ENCODE results near the gene TASOR2. TPM values are rescaled to one million over a fixed set of nuclear protein-coding genes. Genes with fewer than 3 reads are reported as not detected.

TASOR2 gene
- total and polyA plus RNA-seq, 9 donors: 21.9 to 51.3 (median 30.1) TPM

- Histone ChIP-seq H3K27ac (ENCODE audit: low read length) (no peak overlapping the region), H3K4me3 (ENCODE audit: low read length) (peak overlapping the region; percentile 76), H3K27me3 (ENCODE audit: control insufficient read depth, insufficient read depth, low read length) (no peaks in the 10 kb centered on the region), H3K36me3 (ENCODE audit: control insufficient read depth, insufficient read depth, low read length) (no peaks in the 10 kb centered on the region), H3K4me1 (ENCODE audit: control insufficient read depth, insufficient read depth, low read length) (peaks cover 15% of the 10 kb centered on the region), H3K9me3 (replicated peaks; ENCODE audit: control insufficient read depth, low read depth, low read length) (no peaks in the 10 kb centered on the region)
- DNase-seq: no peak
- WGBS (ENCODE audit: insufficient coverage): 0% methylated on average over 2 of the region's 9 CpGs
Measured at GRCh38 chr10:5665373-5666007, 19.1 kb upstream of the TASOR2 start.

GRCh38 chr10:5666008-5666840, 18.4 kb upstream of the TASOR2 start, which contains the start of gene ASB13:
TSS of gene ASB13 (minus strand) at chr10:5666595. CDS start at chr10:5666551, 44 bp downstream.
- H3K27ac ChIP-seq (ENCODE audit: low read length): no peak within 1 kb of the TSS
- DNase-seq: peak; percentile 79
- H3K27me3 ChIP-seq (ENCODE audit: control insufficient read depth, insufficient read depth, low read length): no peaks in the 10 kb centered on the region
- peak within 1 kb of the TSS; percentile 76 for H3K4me3 ChIP-seq (ENCODE audit: low read length)
- H3K4me1 ChIP-seq (ENCODE audit: control insufficient read depth, insufficient read depth, low read length): peaks cover 8% of the 10 kb centered on the region
- H3K9me3 ChIP-seq (replicated peaks; ENCODE audit: control insufficient read depth, low read depth, low read length): no peaks in the 10 kb centered on the region
- under 1% methylated on average over 111 of the region's 112 CpGs for WGBS (ENCODE audit: insufficient coverage)
- H3K36me3 ChIP-seq (ENCODE audit: control insufficient read depth, insufficient read depth, low read length): no peaks in the 10 kb centered on the region

GRCh38 chr10:5666841-5667630, 17.6 kb upstream of the TASOR2 start:
- Histone ChIP-seq H3K4me1 (ENCODE audit: control insufficient read depth, insufficient read depth, low read length) (peaks cover 8% of the 10 kb centered on the region), H3K36me3 (ENCODE audit: control insufficient read depth, insufficient read depth, low read length) (no peaks in the 10 kb centered on the region), H3K4me3 (ENCODE audit: low read length) (peak overlapping the region; percentile 54), H3K27ac (ENCODE audit: low read length) (no peak overlapping the region), H3K27me3 (ENCODE audit: control insufficient read depth, insufficient read depth, low read length) (no peaks in the 10 kb centered on the region), H3K9me3 (replicated peaks; ENCODE audit: control insufficient read depth, low read depth, low read length) (no peaks in the 10 kb centered on the region)
- 41% methylated on average over 10 of the region's 15 CpGs for WGBS (ENCODE audit: insufficient coverage)
- DNase-seq: no peak

- Histone ChIP-seq H3K4me1 (ENCODE audit: control insufficient read depth, insufficient read depth, low read length) (peaks cover 8% of the 10 kb centered on the region), H3K36me3 (ENCODE audit: control insufficient read depth, insufficient read depth, low read length) (no peaks in the 10 kb centered on the region), H3K27ac (ENCODE audit: low read length) (no peak overlapping the region), H3K27me3 (ENCODE audit: control insufficient read depth, insufficient read depth, low read length) (no peaks in the 10 kb centered on the region), H3K9me3 (replicated peaks; ENCODE audit: control insufficient read depth, low read depth, low read length) (peaks cover 6% of the 10 kb centered on the region), H3K4me3 (ENCODE audit: low read length) (no peak overlapping the region)
- WGBS (ENCODE audit: insufficient coverage): no CpG with 5 or more reads among the region's 4 CpGs
- no peak for DNase-seq
Measured at GRCh38 chr10:5668429-5668828, 16.2 kb upstream of the TASOR2 start.

GRCh38 chr10:5669604-5670003, 15.0 kb upstream of the TASOR2 start:
- Histone ChIP-seq H3K27ac (ENCODE audit: low read length) (no peak overlapping the region), H3K4me1 (ENCODE audit: control insufficient read depth, insufficient read depth, low read length) (peaks cover 8% of the 10 kb centered on the region), H3K9me3 (replicated peaks; ENCODE audit: control insufficient read depth, low read depth, low read length) (peaks cover 7% of the 10 kb centered on the region), H3K27me3 (ENCODE audit: control insufficient read depth, insufficient read depth, low read length) (no peaks in the 10 kb centered on the region), H3K4me3 (ENCODE audit: low read length) (no peak overlapping the region), H3K36me3 (ENCODE audit: control insufficient read depth, insufficient read depth, low read length) (no peaks in the 10 kb centered on the region)
- no CpG with 5 or more reads among the region's 1 CpG for WGBS (ENCODE audit: insufficient coverage)
- no peak for DNase-seq

- Histone ChIP-seq H3K4me3 (ENCODE audit: low read length) (no peak overlapping the region), H3K27me3 (ENCODE audit: control insufficient read depth, insufficient read depth, low read length) (no peaks in the 10 kb centered on the region), H3K4me1 (ENCODE audit: control insufficient read depth, insufficient read depth, low read length) (peaks cover 7% of the 10 kb centered on the region), H3K36me3 (ENCODE audit: control insufficient read depth, insufficient read depth, low read length) (no peaks in the 10 kb centered on the region), H3K9me3 (replicated peaks; ENCODE audit: control insufficient read depth, low read depth, low read length) (peaks cover 7% of the 10 kb centered on the region), H3K27ac (ENCODE audit: low read length) (no peak overlapping the region)
- WGBS (ENCODE audit: insufficient coverage): 54% methylated on average over 2 of the region's 8 CpGs
- no peak for DNase-seq
Measured at GRCh38 chr10:5670662-5671375, 13.8 kb upstream of the TASOR2 start.

GRCh38 chr10:5678397-5679036, 6.1 kb upstream of the TASOR2 start:
- H3K4me1 ChIP-seq (ENCODE audit: control insufficient read depth, insufficient read depth, low read length): no peaks in the 10 kb centered on the region
- H3K4me3 ChIP-seq (ENCODE audit: low read length): no peak overlapping the region
- peaks cover under 1% of the 10 kb centered on the region for H3K9me3 ChIP-seq (replicated peaks; ENCODE audit: control insufficient read depth, low read depth, low read length)
- DNase-seq: no peak
- peaks cover 4% of the 10 kb centered on the region for H3K27me3 ChIP-seq (ENCODE audit: control insufficient read depth, insufficient read depth, low read length)
- H3K27ac ChIP-seq (ENCODE audit: low read length): no peak overlapping the region
- H3K36me3 ChIP-seq (ENCODE audit: control insufficient read depth, insufficient read depth, low read length): no peaks in the 10 kb centered on the region
- 45% methylated on average over 6 of the region's 9 CpGs for WGBS (ENCODE audit: insufficient coverage)

GRCh38 chr10:5679037-5679435, 5.6 kb upstream of the TASOR2 start:
- DNase-seq: no peak
- Histone ChIP-seq H3K27ac (ENCODE audit: low read length) (no peak overlapping the region), H3K4me3 (ENCODE audit: low read length) (no peak overlapping the region), H3K36me3 (ENCODE audit: control insufficient read depth, insufficient read depth, low read length) (no peaks in the 10 kb centered on the region), H3K9me3 (replicated peaks; ENCODE audit: control insufficient read depth, low read depth, low read length) (no peaks in the 10 kb centered on the region), H3K27me3 (ENCODE audit: control insufficient read depth, insufficient read depth, low read length) (peaks cover 4% of the 10 kb centered on the region), H3K4me1 (ENCODE audit: control insufficient read depth, insufficient read depth, low read length) (no peaks in the 10 kb centered on the region)
- no CpG with 5 or more reads among the region's 3 CpGs for WGBS (ENCODE audit: insufficient coverage)

GRCh38 chr10:5679606-5680005, 5.0 kb upstream of the TASOR2 start:
- no peaks in the 10 kb centered on the region for H3K9me3 ChIP-seq (replicated peaks; ENCODE audit: control insufficient read depth, low read depth, low read length)
- WGBS (ENCODE audit: insufficient coverage): 100% methylated on average over 1 of the region's 2 CpGs
- H3K4me1 ChIP-seq (ENCODE audit: control insufficient read depth, insufficient read depth, low read length): no peaks in the 10 kb centered on the region
- H3K27ac ChIP-seq (ENCODE audit: low read length): no peak overlapping the region
- peaks cover 4% of the 10 kb centered on the region for H3K27me3 ChIP-seq (ENCODE audit: control insufficient read depth, insufficient read depth, low read length)
- no peak overlapping the region for H3K4me3 ChIP-seq (ENCODE audit: low read length)
- no peaks in the 10 kb centered on the region for H3K36me3 ChIP-seq (ENCODE audit: control insufficient read depth, insufficient read depth, low read length)
- no peak for DNase-seq
